GM20000 (cell line): Measurements from ENCODE around the gene SUMO3.

Experiments used
- DNase-seq: peaks from one replicate; pipeline ENCODE4 v3.0.0; 2012; ENCODE audit warnings: low spot score
- CTCF ChIP-seq: IDR thresholded peaks from 2 replicates; pipeline ENCODE4 v1.5.1; 2012; ENCODE audit warnings: mild to moderate bottlenecking, control low read depth; ENCODE audit errors: extremely low read depth, missing control alignments

Gene SUMO3

DNA sequence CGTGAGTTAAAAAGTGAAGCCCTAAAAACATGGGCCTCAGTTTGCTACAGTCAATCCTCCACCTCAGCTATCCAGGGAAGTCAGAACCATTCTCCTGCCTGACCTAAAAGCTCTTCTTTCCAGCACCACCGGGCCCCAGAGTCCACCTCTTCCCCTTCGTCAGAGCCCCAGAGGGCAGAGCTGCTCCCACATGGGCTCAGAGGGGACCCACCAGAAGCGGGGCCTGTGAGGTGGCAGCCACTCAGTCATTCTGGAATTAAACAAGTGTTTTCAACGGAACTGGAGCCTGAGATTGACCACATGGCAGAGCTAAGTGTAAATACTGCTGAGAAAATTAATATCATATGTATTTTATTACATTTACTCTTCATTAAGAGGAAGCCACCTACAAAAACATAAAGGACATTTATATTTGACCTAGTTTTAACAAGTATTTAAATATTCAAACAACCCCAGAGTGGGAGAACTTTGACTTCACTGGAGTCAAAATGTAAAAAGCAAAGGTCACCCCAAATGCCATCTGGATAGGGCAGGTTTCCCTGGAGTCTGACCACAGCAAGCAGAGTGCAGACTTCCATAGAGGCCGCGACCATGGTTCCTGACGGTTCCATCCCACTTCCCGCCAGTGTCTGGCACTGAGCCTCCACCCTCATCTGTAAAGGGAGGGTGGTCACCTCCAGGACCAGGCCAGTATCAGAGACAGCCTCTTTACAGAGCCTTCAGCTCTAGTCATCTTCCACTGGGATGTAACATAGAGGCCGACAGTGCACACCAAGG lies 1.8 kb downstream of the SUMO3 start:
- no peak for DNase-seq
- no peak for TF ChIP-seq CTCF

GRCh38 chr21:44815225-44815624 lies 2.6 kb downstream of the SUMO3 start:
- no peak for DNase-seq
- TF ChIP-seq CTCF: no peak

DNA sequence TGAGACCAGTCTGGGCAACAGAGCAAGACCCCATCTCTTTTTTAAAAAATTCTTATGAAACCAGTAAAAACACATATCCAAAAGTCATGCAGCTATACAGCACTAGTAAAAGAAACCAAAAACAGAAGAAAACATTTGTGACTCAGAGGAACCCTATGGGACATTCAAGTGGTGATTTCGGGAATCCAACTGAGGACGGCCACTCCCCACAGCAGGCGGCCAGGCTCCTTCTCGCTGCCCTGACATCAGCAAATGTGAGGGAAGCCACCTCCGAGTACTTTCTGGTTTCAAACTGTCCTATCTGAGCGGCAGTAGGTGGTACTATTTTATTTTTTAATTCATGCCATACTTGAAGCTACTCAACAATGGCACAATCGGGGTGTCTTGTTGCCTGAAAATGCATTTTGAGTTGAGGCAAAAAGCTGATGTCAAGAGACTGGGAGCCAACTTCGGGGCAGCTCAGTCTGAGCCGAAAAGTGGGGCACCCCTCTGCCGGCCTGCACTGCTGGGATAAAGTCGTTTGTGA lies 3.3 kb downstream of the SUMO3 start:
- DNase-seq: no peak
- TF ChIP-seq CTCF: no peak

DNA sequence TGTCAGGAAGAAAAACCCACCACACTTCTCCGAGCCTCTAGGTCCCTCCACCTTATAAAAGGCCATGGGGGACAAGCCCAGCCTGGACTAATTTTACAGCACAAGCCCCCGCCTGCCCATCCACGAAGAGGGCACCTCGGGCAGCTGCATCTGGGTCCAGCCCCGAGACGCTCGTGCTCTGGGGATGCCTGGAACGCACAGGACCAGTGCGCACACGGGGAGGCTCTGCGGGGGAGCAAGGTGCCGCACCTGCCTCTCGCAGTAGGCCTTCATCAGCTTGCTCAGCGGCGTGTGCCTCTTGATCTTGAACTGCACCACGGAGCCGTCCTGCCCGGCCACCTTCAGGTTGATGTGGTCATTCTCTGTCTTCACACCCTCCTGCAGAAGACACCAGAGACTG lies 4.1 kb downstream of the SUMO3 start:
- no peak for DNase-seq
- no peak for TF ChIP-seq CTCF

DNA sequence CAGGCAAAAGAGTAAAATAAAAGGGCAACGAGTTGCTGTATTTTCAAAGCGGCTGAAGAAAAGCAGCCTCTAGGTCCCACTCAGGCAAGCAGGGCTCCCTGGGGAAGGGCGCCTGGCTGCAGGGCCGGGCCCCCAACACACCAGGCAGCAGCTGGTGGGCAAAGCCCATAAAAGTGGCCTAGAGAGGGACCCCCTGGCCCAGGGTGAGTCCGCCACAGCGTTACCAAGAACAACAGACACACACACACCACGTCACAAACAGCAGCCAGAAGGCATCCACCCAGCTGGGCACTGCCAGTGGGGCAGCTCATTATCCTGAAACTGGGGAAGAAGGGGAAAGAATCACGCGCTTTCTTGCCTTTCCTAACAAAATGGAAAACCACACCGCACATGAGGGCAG lies 4.7 kb downstream of the SUMO3 start:
- DNase-seq: no peak
- no peak for TF ChIP-seq CTCF

- no peak for TF ChIP-seq CTCF
Observed at GRCh38 chr21:44812640-44813039, 5.2 kb downstream of the SUMO3 start.

DNA sequence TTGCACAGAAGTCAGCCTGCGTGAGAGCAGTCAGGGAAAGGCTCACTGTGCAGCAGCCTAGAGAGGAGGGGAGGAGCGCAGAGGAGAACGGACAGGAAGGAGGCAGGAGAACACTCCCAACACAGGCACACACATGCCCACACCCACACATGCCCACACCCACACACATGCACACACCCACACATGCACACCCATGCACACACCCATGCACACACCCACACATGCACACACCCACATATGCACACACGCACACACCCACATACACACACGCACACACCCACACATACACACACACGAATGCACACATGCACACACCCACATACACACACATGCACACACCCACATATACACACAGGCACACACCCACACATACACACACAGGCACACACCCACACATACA lies 7.1 kb downstream of the SUMO3 start:
- DNase-seq: no peak
- TF ChIP-seq CTCF: no peak

More at GRCh38 chr21:44812640-44813039, 5.2 kb downstream of the SUMO3 start:
- no peak for DNase-seq
